Ramos (cell line): ENCODE measurements around the gene PHKG2.

Experiments used
- in situ Hi-C: fragments of 300-500 bp; cut with MboI; formaldehyde crosslinking; loops from one replicate; pipeline ENCODE4 v1.14.3; 2022; ENCODE audit warnings: low sequenced_read_pairs; ENCODE audit not compliant: unreplicated experiment

The PHKG2 gene

GRCh38 chr16:30769379-30770089, 21.3 kb downstream of the PHKG2 start:
- in situ Hi-C loops = loop anchor here (5.0 kb wide), 1 partner anchor 38 kb away; no protein-coding TSS in a partner anchor

DNA sequence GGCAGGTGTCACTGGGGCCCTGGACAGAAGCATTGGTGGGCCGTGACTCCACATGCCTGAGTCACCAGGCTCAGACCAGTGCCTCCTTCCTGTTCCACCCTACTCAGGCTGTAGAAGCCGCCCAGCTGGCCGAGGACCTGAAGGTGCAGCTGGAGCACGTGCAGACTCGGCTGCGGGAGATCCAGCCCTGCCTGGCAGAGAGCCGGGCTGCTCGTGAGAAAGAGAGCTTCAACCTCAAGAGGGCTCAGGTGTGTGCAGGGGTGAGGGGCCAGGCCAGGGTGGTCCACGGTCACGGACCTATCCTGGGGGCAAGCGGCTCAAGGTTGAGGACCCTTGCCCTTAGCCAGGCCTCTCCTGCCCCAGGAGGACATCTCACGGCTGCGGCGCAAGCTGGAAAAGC, 23.5 kb downstream of the PHKG2 start:
- in situ Hi-C loops = no loop called here

DNA sequence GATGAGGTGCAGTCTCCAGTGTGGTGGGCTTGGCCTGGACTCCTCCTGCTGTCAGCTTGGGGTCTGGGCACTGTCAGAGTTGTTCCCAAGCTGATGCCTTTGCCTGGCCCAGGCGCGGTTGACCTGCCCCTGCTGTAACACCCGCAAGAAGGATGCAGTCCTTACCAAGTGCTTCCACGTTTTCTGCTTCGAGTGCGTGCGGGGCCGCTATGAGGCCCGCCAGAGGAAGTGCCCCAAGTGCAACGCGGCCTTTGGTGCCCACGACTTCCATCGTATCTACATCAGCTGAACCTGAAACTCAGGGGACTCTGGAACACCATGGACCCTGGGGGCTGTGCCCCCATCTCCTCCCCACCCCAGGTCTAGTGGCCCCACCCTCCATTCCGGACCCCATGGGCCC, 25.6 kb downstream of the PHKG2 start:
- in situ Hi-C loops = no loop called here

GRCh38 chr16:30774367-30775130, 26.3 kb downstream of the PHKG2 start:
- in situ Hi-C loops = no loop called here

DNA sequence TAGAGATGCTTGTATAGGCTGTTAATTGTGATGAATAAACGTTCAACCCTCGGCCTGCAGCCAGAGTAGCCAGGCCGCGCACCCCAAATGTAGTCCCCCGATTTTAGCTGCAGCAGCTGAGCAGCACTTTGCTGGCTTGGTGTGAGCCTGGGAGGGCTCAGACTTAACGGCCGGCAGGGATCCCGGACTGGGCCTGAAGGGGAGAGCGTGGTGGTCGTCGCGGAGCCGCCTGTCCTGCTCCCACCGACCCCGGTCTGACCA, 26.8 kb downstream of the PHKG2 start:
- in situ Hi-C loops = no loop called here

DNA sequence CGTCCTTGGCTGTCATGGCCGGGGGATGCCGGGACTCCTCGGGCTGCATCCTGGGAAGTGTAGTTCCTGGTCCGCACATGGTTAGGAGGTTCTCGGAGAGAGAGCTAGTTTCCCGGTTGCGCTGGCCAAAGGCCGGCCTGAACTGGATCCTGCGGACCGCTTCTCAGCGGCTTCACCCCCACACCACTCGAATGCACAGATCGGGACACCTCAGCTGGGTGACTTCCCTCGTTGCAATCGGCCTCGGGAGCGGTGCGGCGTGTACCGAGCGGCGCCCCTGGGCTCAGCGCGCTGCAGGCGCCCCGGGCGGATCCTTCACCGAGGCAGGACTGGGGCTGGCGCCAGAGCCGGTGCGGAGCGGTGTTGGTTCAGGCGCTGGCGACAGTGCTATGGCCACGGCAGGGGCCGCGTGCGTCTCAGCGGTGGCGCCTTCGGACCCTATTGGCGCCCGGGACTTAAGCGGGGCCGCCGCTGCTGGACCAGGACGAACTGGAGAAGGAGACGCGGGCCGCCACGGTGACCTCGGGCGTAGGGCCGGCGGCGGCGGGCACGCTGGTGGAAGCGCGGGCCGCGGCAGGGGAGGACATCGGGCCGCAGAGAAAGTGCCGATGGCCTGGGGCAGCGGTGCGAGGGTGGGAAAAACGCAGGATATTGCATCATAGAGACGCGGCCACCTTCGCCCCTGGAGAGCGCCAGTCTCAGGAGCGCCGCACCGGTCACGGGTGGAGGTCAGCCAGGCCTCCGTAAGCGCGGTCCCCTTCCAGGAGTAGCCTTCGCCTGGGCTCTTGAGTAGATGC, 27.4 kb downstream of the PHKG2 start:
- in situ Hi-C loops = no loop called here

GRCh38 chr16:30777591-30778297, 29.5 kb downstream of the PHKG2 start:
- in situ Hi-C loops = no loop called here

DNA sequence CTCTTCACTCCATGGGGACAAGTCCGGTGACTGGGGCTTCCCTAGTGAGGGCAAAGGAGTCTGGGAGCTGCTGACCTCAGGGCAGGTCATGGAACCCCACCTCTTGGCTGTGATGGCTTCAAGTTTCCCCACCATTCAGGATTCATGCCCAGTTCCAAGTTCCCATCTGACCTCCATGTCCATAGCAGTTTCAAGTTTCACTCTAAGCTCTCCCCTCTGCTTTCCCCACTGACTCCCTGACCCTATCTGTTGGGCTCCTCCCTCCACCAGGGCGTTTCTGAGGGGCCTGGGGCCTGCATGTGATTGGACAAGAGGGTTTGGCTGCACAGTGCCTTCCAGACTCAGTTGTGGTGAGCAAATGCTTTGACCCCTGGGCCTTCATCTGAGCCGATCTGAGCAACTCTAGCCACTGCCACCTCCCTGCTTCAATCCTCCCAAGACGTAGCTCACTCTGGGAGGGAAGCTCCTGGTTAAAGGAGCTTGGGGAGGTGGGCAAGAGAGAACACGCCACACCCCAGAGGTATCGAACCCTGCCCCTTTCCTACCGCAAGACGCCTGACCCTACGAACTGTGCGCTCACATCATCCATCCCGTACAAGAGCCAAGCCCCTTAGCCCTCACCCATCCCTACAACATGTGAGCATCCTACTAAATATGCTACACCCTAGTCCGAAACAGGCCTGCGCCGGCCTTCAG, 30.5 kb downstream of the PHKG2 start:
- in situ Hi-C loops = no loop called here

GRCh38 chr16:30779596-30779995, 31.4 kb downstream of the PHKG2 start:
- in situ Hi-C loops = no loop called here

DNA sequence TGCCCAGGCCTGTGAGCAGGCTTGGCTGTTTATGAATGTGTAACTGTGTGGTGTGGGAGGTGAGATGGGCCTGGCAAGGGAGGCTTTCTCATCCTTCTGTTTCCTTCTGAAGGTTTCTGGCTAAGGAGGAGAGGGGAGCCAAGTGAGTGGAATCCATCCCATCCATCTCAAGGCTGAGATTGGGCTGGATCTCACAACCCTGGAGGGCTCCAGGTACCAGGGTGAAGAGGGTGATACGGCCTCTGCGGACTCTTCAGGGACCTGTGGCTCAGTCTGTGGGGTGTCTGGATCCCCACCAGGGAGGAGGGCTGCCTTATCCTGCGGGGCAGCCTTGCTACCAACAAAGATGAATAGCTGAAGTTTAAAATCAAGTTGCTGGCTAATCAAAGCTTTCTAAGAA, 31.8 kb downstream of the PHKG2 start:
- in situ Hi-C loops = no loop called here

- in situ Hi-C loops = no loop called here
These were observed 32.3 kb downstream of the PHKG2 start for GRCh38 chr16:30780549-30780948.

- in situ Hi-C loops = no loop called here
These were observed 34.5 kb downstream of the PHKG2 start for GRCh38 chr16:30782486-30783279.

- in situ Hi-C loops = no loop called here
These were observed 35.3 kb downstream of the PHKG2 start for GRCh38 chr16:30783280-30784109.

GRCh38 chr16:30784215-30784614, 36.0 kb downstream of the PHKG2 start:
- in situ Hi-C loops = no loop called here

DNA sequence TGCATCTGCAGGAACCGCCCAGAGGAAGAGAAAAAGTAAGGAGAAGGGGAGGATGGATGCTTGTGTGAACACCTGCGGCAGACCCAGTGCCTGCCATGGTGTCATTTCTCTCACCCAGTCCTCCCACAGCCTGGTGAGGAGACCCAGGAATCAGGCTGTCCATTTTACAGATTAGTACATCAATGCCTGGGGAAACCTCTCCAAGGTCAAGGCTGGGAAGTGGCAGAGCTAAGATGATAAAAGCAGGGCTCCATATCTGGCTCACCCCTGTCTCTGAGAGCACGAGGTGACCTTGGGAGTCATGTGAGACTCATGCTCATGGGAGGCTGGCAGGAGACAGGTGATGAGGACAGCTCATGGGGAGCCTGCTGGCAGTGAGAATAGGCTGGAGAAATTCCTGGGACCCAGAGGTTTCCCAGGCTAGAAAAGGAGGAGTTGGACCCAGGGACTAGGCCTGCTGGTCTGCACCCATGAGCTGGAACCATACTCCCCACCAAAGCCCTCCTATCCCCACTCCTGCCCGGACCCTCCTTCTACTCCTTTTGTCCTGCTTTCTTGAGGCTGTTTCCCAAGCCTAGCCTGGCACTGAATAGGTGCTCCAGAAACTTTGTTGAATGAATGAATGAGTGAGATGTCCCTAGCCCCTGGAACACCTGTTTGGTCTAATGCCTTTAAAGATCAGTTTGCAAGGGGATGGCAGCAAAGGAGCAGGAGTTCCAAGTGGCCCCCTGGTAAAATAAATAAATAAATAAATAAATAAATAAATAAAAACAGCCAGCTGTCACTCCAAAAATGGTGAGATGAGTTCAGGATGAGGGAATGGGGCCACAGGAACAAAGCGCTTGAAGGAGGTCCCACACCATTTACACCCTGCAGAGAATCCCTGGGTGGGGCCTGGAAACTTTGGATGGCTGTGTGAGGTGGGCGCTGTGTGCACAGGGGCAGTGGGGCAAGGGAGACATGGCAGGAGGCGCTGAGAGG, 37.2 kb downstream of the PHKG2 start:
- in situ Hi-C loops = no loop called here

DNA sequence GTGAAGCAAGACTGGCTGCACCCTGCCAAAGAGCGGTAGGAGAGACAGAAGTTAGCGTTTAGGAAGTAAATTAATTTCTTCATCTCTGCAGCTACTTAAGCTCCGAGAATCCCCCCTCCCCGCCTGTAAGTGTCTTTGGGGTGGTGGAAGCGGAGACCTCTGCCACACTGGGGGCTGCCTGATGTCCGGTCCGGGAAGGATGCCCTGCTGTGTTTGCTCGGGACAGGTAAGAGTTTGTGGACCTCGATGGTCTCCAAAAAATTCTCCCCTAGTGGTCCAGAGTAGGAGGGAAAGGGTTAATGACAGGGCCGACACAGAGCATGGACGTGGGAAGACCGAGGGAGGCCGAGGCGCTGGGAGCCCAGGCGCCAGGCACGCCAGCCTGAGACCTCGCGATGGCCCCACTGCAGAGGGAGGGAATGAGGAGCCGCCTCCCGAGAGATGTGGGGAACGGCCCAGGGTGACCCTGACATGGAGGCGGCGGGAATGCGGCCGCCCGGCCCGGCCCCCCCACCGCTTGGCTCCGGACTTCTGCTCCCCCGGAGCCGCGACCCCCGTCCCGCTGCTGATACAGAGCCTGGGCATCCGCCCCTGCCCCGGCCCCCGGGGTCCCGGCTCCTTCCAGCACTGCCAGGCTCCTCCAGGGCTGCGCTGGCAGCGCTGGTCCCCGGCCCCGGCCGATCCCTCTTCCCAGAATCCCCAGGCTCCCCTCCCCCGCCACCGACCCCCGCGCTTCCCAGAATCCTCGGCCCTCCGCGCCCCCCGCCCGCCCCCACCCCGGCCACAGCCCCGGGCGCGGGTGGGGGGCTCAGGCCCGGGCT, 38.1 kb downstream of the PHKG2 start:
- in situ Hi-C loops = no loop called here
